ENCODE data around the gene LMNTD2. TPM values are rescaled to one million over a fixed set of nuclear protein-coding genes. Genes with fewer than 3 reads are reported as not detected.

Gene LMNTD2
- total RNA-seq, 1 experiment from 2014 or later, result 4.0 TPM

DNA sequence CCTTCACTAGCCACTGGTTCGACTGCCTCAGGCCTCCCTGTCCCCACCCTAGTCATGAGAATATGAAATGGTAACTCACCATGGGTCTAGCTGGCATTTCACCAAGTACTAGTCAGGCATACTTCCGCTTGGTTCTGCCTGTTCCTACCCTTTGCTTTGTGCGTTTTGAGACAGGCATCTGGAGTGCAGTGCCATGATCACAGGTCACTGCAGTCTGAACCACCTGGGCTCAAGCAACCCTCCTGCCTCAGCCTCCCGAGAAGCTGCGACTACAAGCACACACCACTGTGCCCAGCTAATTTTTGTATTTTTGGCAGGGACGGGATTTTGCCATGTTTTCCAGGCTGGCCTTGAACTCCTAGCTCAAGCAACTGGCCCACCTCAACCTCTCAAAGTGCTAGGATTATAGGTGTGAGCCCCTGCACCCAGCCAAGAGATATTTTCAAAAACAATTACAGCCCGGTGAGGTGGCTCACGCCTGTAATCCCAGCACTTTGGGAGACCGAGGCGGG lies 39.3 kb downstream of the LMNTD2 start (continued):
- TF ChIP-seq, protein P1, sequence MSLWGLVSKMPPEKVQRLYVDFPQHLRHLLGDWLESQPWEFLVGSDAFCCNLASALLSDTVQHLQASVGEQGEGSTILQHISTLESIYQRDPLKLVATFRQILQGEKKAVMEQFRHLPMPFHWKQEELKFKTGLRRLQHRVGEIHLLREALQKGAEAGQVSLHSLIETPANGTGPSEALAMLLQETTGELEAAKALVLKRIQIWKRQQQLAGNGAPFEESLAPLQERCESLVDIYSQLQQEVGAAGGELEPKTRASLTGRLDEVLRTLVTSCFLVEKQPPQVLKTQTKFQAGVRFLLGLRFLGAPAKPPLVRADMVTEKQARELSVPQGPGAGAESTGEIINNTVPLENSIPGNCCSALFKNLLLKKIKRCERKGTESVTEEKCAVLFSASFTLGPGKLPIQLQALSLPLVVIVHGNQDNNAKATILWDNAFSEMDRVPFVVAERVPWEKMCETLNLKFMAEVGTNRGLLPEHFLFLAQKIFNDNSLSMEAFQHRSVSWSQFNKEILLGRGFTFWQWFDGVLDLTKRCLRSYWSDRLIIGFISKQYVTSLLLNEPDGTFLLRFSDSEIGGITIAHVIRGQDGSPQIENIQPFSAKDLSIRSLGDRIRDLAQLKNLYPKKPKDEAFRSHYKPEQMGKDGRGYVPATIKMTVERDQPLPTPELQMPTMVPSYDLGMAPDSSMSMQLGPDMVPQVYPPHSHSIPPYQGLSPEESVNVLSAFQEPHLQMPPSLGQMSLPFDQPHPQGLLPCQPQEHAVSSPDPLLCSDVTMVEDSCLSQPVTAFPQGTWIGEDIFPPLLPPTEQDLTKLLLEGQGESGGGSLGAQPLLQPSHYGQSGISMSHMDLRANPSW (CRISPR knock-in tag; conservative IDR thresholded peaks at IDR 0.05; ENCODE audit: low read depth), result no peak
- TF ChIP-seq TP53 (CRISPR knock-in tag; IDR thresholded peaks at IDR 0.05) (no peak), ZNF512 (CRISPR knock-in tag; IDR thresholded peaks at IDR 0.05; ENCODE audit: borderline replicate concordance) (no peak), SOX15 (CRISPR knock-in tag; IDR thresholded peaks at IDR 0.05) (no peak), ZNF423 (CRISPR knock-in tag; IDR thresholded peaks at IDR 0.05) (no peak), E2F1 (CRISPR knock-in tag; IDR thresholded peaks at IDR 0.05) (no peak), SMAD3 (CRISPR knock-in tag; IDR thresholded peaks at IDR 0.05; ENCODE audit: borderline replicate concordance) (no peak), FOXP1 (CRISPR knock-in tag; IDR thresholded peaks at IDR 0.05; ENCODE audit: borderline replicate concordance) (no peak), NR2C2 (CRISPR knock-in tag; IDR thresholded peaks at IDR 0.05) (no peak), CBFB (CRISPR knock-in tag; IDR thresholded peaks at IDR 0.05; ENCODE audit: low read depth) (no peak), NFATC4 (CRISPR knock-in tag; IDR thresholded peaks at IDR 0.05) (no peak)
- TF ChIP-seq, protein P2, sequence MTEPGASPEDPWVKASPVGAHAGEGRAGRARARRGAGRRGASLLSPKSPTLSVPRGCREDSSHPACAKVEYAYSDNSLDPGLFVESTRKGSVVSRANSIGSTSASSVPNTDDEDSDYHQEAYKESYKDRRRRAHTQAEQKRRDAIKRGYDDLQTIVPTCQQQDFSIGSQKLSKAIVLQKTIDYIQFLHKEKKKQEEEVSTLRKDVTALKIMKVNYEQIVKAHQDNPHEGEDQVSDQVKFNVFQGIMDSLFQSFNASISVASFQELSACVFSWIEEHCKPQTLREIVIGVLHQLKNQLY (CRISPR knock-in tag; IDR thresholded peaks at IDR 0.05), result no peak

DNA sequence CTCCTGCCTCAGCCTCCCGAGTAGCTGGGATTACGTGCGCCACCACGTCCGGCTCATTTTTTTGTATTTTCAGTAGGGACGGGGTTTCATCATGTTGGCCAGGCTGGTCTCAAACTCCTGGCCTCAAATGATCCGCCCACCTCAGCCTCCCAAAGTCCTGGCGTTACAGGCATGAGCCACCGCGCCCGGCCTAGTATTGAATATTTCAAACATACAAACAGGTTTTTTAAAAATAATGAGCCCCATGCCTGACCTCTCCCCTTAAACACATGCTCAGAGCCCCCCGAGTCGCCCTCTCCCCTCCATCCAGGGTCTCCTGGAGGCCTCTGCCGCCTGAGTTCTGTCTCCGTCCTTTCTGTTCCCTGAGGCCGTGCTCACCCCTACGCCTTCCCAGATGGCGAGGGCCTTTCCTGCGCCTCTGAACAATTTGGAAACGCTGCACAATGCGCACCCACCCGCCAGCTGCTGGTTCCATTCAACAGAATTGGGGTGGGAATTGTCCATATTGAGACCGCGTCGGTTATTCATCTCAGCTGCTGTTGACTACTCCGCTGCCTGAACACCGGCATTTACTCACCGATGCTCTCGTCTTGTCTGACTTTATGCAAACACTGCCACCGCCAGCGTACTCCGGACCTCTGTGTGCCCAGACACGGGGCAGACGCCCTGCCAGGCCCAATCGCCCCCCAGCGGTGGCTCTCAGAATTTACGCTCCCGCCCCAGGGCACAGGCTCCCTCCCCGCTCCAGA lies 39.9 kb downstream of the LMNTD2 start:
- no peak overlapping the region for H3K4me3 Mint-ChIP-seq
- H3K36me3 Mint-ChIP-seq, result peaks cover 26% of the 10 kb centered on the region
- H3K27ac Mint-ChIP-seq, result no peak overlapping the region
- ATAC-seq, result no peak
- H3K9me3 Mint-ChIP-seq, result peaks cover 31% of the 10 kb centered on the region
- no peak for TF ChIP-seq FOXJ3 (CRISPR knock-in tag; IDR thresholded peaks at IDR 0.05; ENCODE audit: borderline replicate concordance)
- peak; percentile 53 for TF ChIP-seq CTCF (IDR thresholded peaks at IDR 0.05)
- ChIA-PET CTCF (interaction anchor here (0.6 to 1.3 kb wide), 2 partner anchors 8 to 74 kb away, joined by 3 read pairs; no protein-coding TSS in a partner anchor), POLR2A (no interaction called here)
- peaks cover 10% of the 10 kb centered on the region for H3K27me3 Mint-ChIP-seq (ENCODE audit: low read depth)
- no peaks in the 10 kb centered on the region; the same call in 1 of the 2 replicates for H3K4me1 Mint-ChIP-seq
- peak; percentile 45 for DNase-seq (ENCODE audit: low spot score)

Measured in WTC11 (cell line).